Ecto neural progenitor cell (in vitro differentiated cells): ENCODE data around the gene MPHOSPH9.

ENCODE experiments used
- DNase-seq: peaks from one replicate; pipeline ENCODE4 v3.0.0-alpha.2; 2018; ENCODE audit warnings: low spot score

The MPHOSPH9 gene

GRCh38 chr12:123232807-123233504, at the start of gene MPHOSPH9, which contains the start of gene MTRFR:
Gene MPHOSPH9 (minus strand): TSS chr12:123233141. CDS start chr12:123230364, 2,777 bp downstream.
Gene MTRFR (plus strand): TSS chr12:123233436. CDS start chr12:123253675, 20,239 bp downstream.
- peak; percentile 100 for DNase-seq

GRCh38 chr12:123282111-123282510, 49.2 kb upstream of the MPHOSPH9 start:
- DNase-seq, result no peak

GRCh38 chr12:123280971-123281370, 48.0 kb upstream of the MPHOSPH9 start:
- no peak for DNase-seq

- DNase-seq, result no peak
These were observed 45.2 kb upstream of the MPHOSPH9 start for GRCh38 chr12:123278101-123278627.

GRCh38 chr12:123273166-123273565, 40.2 kb upstream of the MPHOSPH9 start:
- no peak for DNase-seq

GRCh38 chr12:123271001-123271668, 38.2 kb upstream of the MPHOSPH9 start:
- DNase-seq, result peak; percentile 88

GRCh38 chr12:123270214-123271000, 37.5 kb upstream of the MPHOSPH9 start:
- DNase-seq, result peak; percentile 71

GRCh38 chr12:123269896-123270213, 36.9 kb upstream of the MPHOSPH9 start:
- DNase-seq, result no peak

- DNase-seq, result peak; percentile 95
These were observed 36.5 kb upstream of the MPHOSPH9 start for GRCh38 chr12:123269395-123269892.

- DNase-seq, result no peak
These were observed 35.9 kb upstream of the MPHOSPH9 start for GRCh38 chr12:123268850-123269249.

- no peak for DNase-seq
These were observed 35.3 kb upstream of the MPHOSPH9 start for GRCh38 chr12:123267991-123268843.

- DNase-seq, result no peak
These were observed 34.5 kb upstream of the MPHOSPH9 start for GRCh38 chr12:123267335-123267920.

- DNase-seq, result no peak
These were observed 33.8 kb upstream of the MPHOSPH9 start for GRCh38 chr12:123266679-123267277.

GRCh38 chr12:123265851-123266678, 33.1 kb upstream of the MPHOSPH9 start:
- no peak for DNase-seq

- peak; percentile 73 for DNase-seq
These were observed 31.7 kb upstream of the MPHOSPH9 start for GRCh38 chr12:123264642-123265041.

GRCh38 chr12:123263196-123263817, 30.4 kb upstream of the MPHOSPH9 start:
- no peak for DNase-seq

GRCh38 chr12:123261196-123261595, 28.3 kb upstream of the MPHOSPH9 start:
- DNase-seq, result no peak

GRCh38 chr12:123260081-123260480, 27.1 kb upstream of the MPHOSPH9 start:
- DNase-seq, result no peak

GRCh38 chr12:123258593-123258992, 25.7 kb upstream of the MPHOSPH9 start:
- no peak for DNase-seq
